Smooth muscle cell (in vitro differentiated cells): ENCODE measurements around the gene CYB561. TPM values are rescaled to one million over a fixed set of nuclear protein-coding genes. Genes with fewer than 3 reads are reported as not detected.

ENCODE experiments used
- DNase-seq: peaks from one replicate; lab custom pipeline; 2025; ENCODE audit not compliant: unreplicated experiment; lab: John Stamatoyannopoulos, UW
- H2AFZ ChIP-seq: fragments of 200-600 bp; sonication (generic); 2 replicates; pipeline ENCODE4 v1.6.0; 2016; ENCODE audit warnings: antibody characterized with exemption, low read depth, mild to moderate bottlenecking
- H3F3A ChIP-seq: fragments of 200-600 bp; sonication (generic); 2 replicates; pipeline ENCODE4 v1.6.0; 2017; ENCODE audit warnings: antibody characterized with exemption, low read depth
- H3K27ac ChIP-seq: fragments of 200-600 bp; sonication (generic); 2 replicates; pipeline ENCODE4 v1.5.1; 2016; ENCODE audit warnings: low read depth, mild to moderate bottlenecking
- H3K27me3 ChIP-seq: fragments of 200-600 bp; sonication (generic); 2 replicates; pipeline ENCODE4 v1.6.1; 2016; ENCODE audit warnings: low read depth, mild to moderate bottlenecking
- H3K36me3 ChIP-seq: fragments of 200-600 bp; sonication (generic); 2 replicates; pipeline ENCODE4 v1.5.1; 2016; ENCODE audit warnings: low read depth
- H3K4me1 ChIP-seq: fragments of 200-600 bp; sonication (generic); 2 replicates; pipeline ENCODE4 v1.5.1; 2016; ENCODE audit warnings: low read depth
- H3K4me2 ChIP-seq: fragments of 200-600 bp; sonication (generic); 2 replicates; pipeline ENCODE4 v1.6.0; 2016; ENCODE audit warnings: mild to moderate bottlenecking
- H3K4me3 ChIP-seq: fragments of 200-600 bp; sonication (generic); 2 replicates; pipeline ENCODE4 v1.5.1; 2016; ENCODE audit warnings: mild to moderate bottlenecking
- H3K79me2 ChIP-seq: fragments of 200-600 bp; sonication (generic); 2 replicates; pipeline ENCODE4 v1.6.0; 2016; ENCODE audit warnings: low read depth, mild to moderate bottlenecking
- H3K9ac ChIP-seq: fragments of 200-600 bp; sonication (generic); 2 replicates; pipeline ENCODE4 v1.6.0; 2016; ENCODE audit warnings: low read depth
- H3K9me3 ChIP-seq: fragments of 200-600 bp; sonication (generic); replicated peaks from 2 replicates; pipeline ENCODE4 v1.5.1; 2016; ENCODE audit warnings: low read depth
- H4K20me1 ChIP-seq: fragments of 200-600 bp; sonication (generic); 2 replicates; pipeline ENCODE4 v1.6.0; 2016; ENCODE audit warnings: low read depth
- CTCF ChIP-seq: fragments of 200-600 bp; sonication (generic); IDR thresholded peaks from 2 replicates; pipeline ENCODE4 v1.5.1; 2017; ENCODE audit warnings: borderline replicate concordance, mild to moderate bottlenecking, antibody characterized with exemption; ENCODE audit not compliant: insufficient read depth, poor library complexity, severe bottlenecking
- WGBS: methylation state at CpG from one replicate; pipeline ENCODE4 v1.1.7; 2016; ENCODE audit warnings: low lambda C conversion rate; 5-methylcytosine and 5-hydroxymethylcytosine counted together
- polyA plus RNA-seq: library from polyadenylated mRNA; unstranded; fragments of >200 nt; fragmentation: Nextera tagmentation; extraction: Ambion mirVana; gene quantifications from 2 replicates; pipeline ENCODE4 v1.2.1, GENCODE V29; 2016
- total RNA-seq: library from RNA; depleted of rRNA; stranded (reverse); fragments of >200 nt; gene quantifications from 2 replicates; pipeline ENCODE4 v1.2.3, GENCODE V29; 2014

CYB561 gene
- total and polyA plus RNA-seq, 2 experiments from 2014 or later: 16.5 to 24.9 TPM

GRCh38 chr17:63477480-63478440 is 31.7 kb upstream of the CYB561 start:
- Histone ChIP-seq H3K9me3 (no peaks in the 10 kb centered on the region), H3K36me3 (no peaks in the 10 kb centered on the region), H2AFZ (peak overlapping the region; percentile 42), H3K27ac (no peak overlapping the region), H4K20me1 (no peaks in the 10 kb centered on the region), H3K4me3 (peak overlapping the region; percentile 67), H3K9ac (no peak overlapping the region), H3F3A (peaks cover 4% of the 10 kb centered on the region), H3K4me1 (peaks cover 7% of the 10 kb centered on the region), H3K79me2 (no peaks in the 10 kb centered on the region), H3K27me3 (no peaks in the 10 kb centered on the region), H3K4me2 (peak overlapping the region; percentile 100)
- WGBS: 21% methylated on average over 35 of the region's 44 CpGs
- TF ChIP-seq CTCF: no peak
- DNase-seq: no peak

- 3% methylated on average over 18 of the region's 78 CpGs for WGBS
- H3K9me3 ChIP-seq: no peaks in the 10 kb centered on the region
- no peak for TF ChIP-seq CTCF
- H3K4me3 ChIP-seq: peak within 1 kb of the TSS; percentile 67
- H2AFZ ChIP-seq: peak within 1 kb of the TSS; percentile 93
- no peak within 1 kb of the TSS for H3K27ac ChIP-seq
- H3F3A ChIP-seq: peaks cover 4% of the 10 kb centered on the region
- peak within 1 kb of the TSS; percentile 100 for H3K4me2 ChIP-seq
- no peak within 1 kb of the TSS for H3K9ac ChIP-seq
- H3K27me3 ChIP-seq: no peaks in the 10 kb centered on the region
- H4K20me1 ChIP-seq: no peaks in the 10 kb centered on the region
- H3K4me1 ChIP-seq: peaks cover 7% of the 10 kb centered on the region
- DNase-seq: no peak
- no peaks in the 10 kb centered on the region for H3K79me2 ChIP-seq
- no peaks in the 10 kb centered on the region for H3K36me3 ChIP-seq
Observed at GRCh38 chr17:63476854-63477479, 30.9 kb upstream of the CYB561 start, which contains the start of gene ACE. ACE (plus strand) TSS chr17:63477061; CDS start chr17:63477095, 34 bp downstream.

GRCh38 chr17:63476459-63476853 is 30.4 kb upstream of the CYB561 start:
- peak overlapping the region; percentile 93 for H2AFZ ChIP-seq
- H4K20me1 ChIP-seq: no peaks in the 10 kb centered on the region
- peaks cover 4% of the 10 kb centered on the region for H3F3A ChIP-seq
- no peaks in the 10 kb centered on the region for H3K27me3 ChIP-seq
- H3K79me2 ChIP-seq: no peaks in the 10 kb centered on the region
- H3K9ac ChIP-seq: no peak overlapping the region
- no peak overlapping the region for H3K27ac ChIP-seq
- 0% methylated on average over 13 of the region's 36 CpGs for WGBS
- peaks cover 7% of the 10 kb centered on the region for H3K4me1 ChIP-seq
- H3K9me3 ChIP-seq: no peaks in the 10 kb centered on the region
- TF ChIP-seq CTCF: no peak
- no peaks in the 10 kb centered on the region for H3K36me3 ChIP-seq
- H3K4me2 ChIP-seq: peak overlapping the region; percentile 100
- H3K4me3 ChIP-seq: peak overlapping the region; percentile 67
- no peak for DNase-seq
